Left ventricle myocardium inferior (tissue), 1 donor: ENCODE measurements around the gene HLCS. TPM values are rescaled to one million over a fixed set of nuclear protein-coding genes. Genes with fewer than 3 reads are reported as not detected.
"Not testable (repeated sequence)": the region's sequence is repeated elsewhere in the genome, so short reads cannot be mapped to it uniquely, and the experiment has no call there.

Experiments used
- DNase-seq: peaks from one replicate; pipeline ENCODE4 v3.0.0-alpha.2; 2020
- H3K27ac ChIP-seq: fragments of 200-600 bp; replicated peaks from 2 replicates; pipeline ENCODE4 v1.8.0; 2021
- H3K27me3 ChIP-seq: fragments of 200-600 bp; 2 replicates; pipeline ENCODE4 v1.8.0; 2021; ENCODE audit warnings: low read depth
- H3K36me3 ChIP-seq: fragments of 200-600 bp; 2 replicates; pipeline ENCODE4 v1.8.0; 2021
- H3K4me1 ChIP-seq: fragments of 200-600 bp; 2 replicates; pipeline ENCODE4 v1.8.0; 2021
- H3K4me3 ChIP-seq: fragments of 200-600 bp; 2 replicates; pipeline ENCODE4 v1.8.0; 2021; ENCODE audit warnings: mild to moderate bottlenecking, moderate library complexity
- H3K9me3 ChIP-seq: fragments of 200-600 bp; replicated peaks from 2 replicates; pipeline ENCODE4 v1.8.0; 2021
- intact Hi-C: fragments of 100-400 bp; cut with micrococcal nuclease; formaldehyde crosslinking; loops from one replicate; pipeline ENCODE4 v1.11.0; 2022
- total RNA-seq: library from RNA; stranded (reverse); fragmentation: NEBNext Ultra II Directional; extraction: Animal tissue kit (Norgen Biotek cat#: 25700); gene quantifications from one replicate; pipeline ENCODE4 v1.2.1, GENCODE V29; 2021
- TF ChIP-seq, protein P1 (sequence below): fragments of 200-600 bp; IDR thresholded peaks from 2 replicates; pipeline ENCODE4 v1.8.0; 2021; ENCODE audit warnings: antibody characterized with exemption, mild to moderate bottlenecking, borderline replicate concordance
- donor health status: DM: no; HTN: yes; CAD: no; lungs with severe emphysema.

HLCS gene
- total RNA-seq, 1 donor from 2014 or later, result 5.3 TPM

DNA sequence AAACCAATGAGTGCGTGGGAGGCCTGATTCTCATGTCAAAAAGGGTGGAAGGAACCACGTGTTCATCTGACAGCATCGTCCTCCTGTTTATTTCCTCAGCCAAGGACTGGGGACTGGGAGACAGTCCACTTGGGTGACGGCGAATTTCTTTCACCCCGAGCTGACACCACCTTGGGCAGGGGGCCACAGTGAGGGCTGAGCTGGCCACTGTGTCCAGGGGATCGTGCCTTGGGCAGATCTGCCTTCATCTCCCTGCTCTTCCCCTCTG lies 145.5 kb downstream of the HLCS start:
- TF ChIP-seq, protein P1, sequence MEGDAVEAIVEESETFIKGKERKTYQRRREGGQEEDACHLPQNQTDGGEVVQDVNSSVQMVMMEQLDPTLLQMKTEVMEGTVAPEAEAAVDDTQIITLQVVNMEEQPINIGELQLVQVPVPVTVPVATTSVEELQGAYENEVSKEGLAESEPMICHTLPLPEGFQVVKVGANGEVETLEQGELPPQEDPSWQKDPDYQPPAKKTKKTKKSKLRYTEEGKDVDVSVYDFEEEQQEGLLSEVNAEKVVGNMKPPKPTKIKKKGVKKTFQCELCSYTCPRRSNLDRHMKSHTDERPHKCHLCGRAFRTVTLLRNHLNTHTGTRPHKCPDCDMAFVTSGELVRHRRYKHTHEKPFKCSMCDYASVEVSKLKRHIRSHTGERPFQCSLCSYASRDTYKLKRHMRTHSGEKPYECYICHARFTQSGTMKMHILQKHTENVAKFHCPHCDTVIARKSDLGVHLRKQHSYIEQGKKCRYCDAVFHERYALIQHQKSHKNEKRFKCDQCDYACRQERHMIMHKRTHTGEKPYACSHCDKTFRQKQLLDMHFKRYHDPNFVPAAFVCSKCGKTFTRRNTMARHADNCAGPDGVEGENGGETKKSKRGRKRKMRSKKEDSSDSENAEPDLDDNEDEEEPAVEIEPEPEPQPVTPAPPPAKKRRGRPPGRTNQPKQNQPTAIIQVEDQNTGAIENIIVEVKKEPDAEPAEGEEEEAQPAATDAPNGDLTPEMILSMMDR, result no peak
- Histone ChIP-seq H3K27me3 (no peaks in the 10 kb centered on the region), H3K4me3 (no peak overlapping the region), H3K4me1 (no peaks in the 10 kb centered on the region), H3K27ac (no peak overlapping the region), H3K9me3 (no peaks in the 10 kb centered on the region), H3K36me3 (no peaks in the 10 kb centered on the region)
- intact Hi-C loops, result no loop called here
- DNase-seq, result no peak

DNA sequence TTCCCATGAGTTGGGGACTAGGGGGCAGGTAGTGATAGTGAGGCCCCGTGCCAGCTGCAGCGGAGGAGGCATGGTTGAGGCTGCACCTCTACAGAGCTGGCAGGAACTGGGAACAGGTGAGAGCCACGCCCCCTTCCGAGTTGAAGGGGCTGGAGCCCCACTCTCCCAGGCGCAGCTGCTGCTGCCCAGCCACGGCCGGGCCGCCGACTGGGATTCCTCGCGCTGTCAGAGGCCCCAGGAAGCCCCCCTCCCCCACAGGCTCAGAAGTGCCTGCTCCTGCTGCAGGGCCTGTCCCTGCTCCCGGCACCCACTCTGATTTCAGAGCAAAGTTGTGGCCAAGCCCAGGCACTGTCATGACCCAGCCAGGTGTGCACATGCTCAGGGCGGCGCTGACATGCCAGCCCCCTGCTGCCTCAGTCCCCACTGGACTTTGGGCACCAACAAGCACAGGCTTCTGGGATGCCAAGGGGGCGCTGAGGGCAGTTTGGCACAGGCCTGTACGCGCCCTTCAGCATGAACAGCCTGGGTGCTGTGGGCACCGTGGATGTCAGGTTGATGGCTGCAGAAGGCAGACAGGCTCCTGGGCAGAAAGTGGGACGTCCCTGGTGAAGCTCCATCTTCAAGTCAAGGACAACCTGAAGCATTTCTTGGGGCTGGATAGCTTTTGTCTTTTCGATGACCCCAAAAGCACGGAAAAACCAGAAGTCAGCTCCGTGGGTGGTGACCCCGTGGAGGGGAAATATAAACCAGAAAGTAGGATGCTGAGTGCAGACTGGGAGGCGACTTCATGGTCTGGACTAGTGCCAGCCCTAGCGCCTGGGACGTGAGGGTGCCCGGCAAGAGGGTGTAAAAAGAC lies 146.1 kb downstream of the HLCS start:
- no peak for DNase-seq
- intact Hi-C loops, result no loop called here
- no peak overlapping the region for H3K4me3 ChIP-seq

DNA sequence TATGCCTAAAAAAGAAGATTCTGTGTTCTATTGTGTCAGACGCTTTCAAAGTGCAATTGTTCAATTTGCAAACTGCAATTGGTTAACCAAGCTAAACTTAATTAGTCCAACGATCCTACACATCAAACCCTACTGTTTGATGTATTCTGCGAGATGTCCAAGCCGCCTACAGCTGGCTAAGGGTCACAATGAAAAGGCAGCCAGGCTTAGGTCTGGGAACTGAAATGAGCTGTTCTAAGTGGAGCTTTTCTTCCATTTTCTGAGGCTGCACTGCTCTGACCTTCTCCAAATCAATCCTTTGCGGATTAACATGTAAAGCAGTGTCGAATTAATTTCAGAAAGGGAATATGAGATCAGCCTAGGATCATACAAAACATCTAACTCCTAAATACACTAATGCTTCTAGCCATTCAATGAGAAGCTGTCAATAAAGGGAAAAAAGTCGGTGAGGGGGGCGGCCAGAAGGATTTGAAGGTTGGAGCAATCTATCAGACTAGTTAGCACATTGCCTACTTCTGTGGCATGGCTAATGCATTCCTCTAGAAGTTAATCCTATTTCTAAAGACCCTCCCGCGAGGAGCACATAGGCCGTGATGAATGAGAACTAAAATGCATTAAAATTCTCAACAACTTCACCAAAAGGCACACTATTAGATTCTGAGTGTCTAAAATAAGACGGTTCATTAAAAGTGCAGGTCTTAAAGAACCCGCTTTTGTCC lies 148.6 kb downstream of the HLCS start:
- H3K36me3 ChIP-seq, result no peaks in the 10 kb centered on the region
- H3K4me3 ChIP-seq, result no peak overlapping the region
- TF ChIP-seq, protein P1, result no peak
- DNase-seq, result no peak
- intact Hi-C loops, result no loop called here
- no peaks in the 10 kb centered on the region for H3K4me1 ChIP-seq
- H3K9me3 ChIP-seq, result no peaks in the 10 kb centered on the region
- no peak overlapping the region for H3K27ac ChIP-seq
- H3K27me3 ChIP-seq, result no peaks in the 10 kb centered on the region

More for the DNA sequence above, 146.1 kb downstream of the HLCS start:
- Histone ChIP-seq H3K36me3 (no peaks in the 10 kb centered on the region), H3K9me3 (no peaks in the 10 kb centered on the region), H3K27me3 (no peaks in the 10 kb centered on the region), H3K4me1 (no peaks in the 10 kb centered on the region), H3K27ac (no peak overlapping the region)
- TF ChIP-seq, protein P1, result no peak

DNA sequence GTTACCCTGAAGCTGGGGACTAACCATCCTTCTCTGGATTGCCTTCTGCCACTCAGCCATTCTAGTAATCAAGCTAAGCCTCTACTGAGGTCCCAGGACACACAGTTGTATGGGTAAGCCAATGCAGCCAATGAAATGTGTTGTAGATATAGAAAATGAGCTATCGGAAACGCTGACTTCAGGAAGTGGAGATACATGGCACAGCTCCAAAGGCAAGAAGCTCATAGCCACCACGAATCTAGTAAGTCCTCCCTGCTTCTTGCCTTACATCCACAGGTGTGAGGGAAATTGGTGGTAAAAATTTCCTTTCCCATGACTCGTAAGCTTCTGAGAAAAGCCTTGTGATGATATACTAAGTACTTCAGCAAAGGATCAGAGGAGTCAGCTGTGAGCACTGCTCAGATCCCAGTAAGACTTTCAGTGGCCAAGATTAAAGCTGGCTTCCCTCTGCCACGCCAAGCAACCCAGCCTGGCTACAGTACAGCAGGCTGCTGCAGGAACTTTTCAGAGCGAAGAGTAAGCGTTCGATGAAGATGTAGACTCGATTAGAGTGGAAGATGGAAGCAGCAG lies 149.8 kb downstream of the HLCS start:
- intact Hi-C loops, result no loop called here
- no peaks in the 10 kb centered on the region for H3K4me1 ChIP-seq
- TF ChIP-seq, protein P1, result no peak
- H3K27me3 ChIP-seq, result no peaks in the 10 kb centered on the region
- H3K27ac ChIP-seq, result no peak overlapping the region
- DNase-seq, result no peak
- H3K9me3 ChIP-seq, result no peaks in the 10 kb centered on the region
- no peaks in the 10 kb centered on the region for H3K36me3 ChIP-seq
- no peak overlapping the region for H3K4me3 ChIP-seq

DNA sequence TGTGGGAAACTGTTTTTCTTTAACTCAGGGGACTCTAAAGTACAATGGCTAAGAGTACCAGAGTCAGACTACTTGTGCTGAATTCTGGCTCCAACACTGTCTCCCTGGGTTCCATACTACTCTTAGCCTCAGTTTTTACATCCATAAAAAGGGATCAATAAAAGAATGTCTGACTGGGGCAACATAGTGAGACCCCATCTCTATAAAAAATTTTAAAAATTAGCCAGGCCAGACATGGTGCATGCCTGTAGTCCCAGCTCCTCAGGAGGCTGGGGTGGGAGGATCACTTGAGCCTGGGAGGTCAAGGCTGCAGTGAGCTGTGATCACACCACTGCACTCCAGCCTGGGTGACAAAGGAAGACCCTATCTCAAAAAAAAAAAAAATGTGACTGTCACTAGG lies 150.4 kb downstream of the HLCS start:
- DNase-seq, H3K27ac ChIP-seq, H3K36me3 ChIP-seq, H3K4me3 ChIP-seq, H3K9me3 ChIP-seq, H3K27me3 ChIP-seq, H3K4me1 ChIP-seq, intact Hi-C loops: not testable (repeated sequence)

DNA sequence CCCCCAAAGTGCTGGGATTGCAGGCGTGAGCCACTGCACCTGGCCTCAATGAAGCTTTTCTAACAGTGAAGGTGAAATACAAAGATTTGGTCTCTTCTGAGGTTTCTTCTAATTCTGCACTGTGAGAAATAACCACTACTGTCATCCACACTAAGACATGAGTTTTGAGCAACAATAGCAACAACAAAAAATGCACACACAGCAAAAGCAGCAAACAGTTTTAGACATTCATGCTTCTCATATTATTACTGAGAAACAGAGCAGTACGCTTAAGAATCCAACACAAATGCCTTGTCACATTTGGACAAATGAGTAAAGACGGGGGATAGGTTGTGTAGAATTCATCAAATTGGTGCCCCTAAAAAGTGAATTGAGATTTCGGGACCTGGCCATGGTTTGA lies 151.2 kb downstream of the HLCS start:
- H3K9me3 ChIP-seq, result no peaks in the 10 kb centered on the region
- TF ChIP-seq, protein P1, result no peak
- DNase-seq, result no peak
- H3K4me3 ChIP-seq, result no peak overlapping the region
- H3K27me3 ChIP-seq, result no peaks in the 10 kb centered on the region
- H3K27ac ChIP-seq, result no peak overlapping the region
- H3K4me1 ChIP-seq, result no peaks in the 10 kb centered on the region
- intact Hi-C loops, result no loop called here
- no peaks in the 10 kb centered on the region for H3K36me3 ChIP-seq
